ENCODE data around the gene GLCE. TPM values are rescaled to one million over a fixed set of nuclear protein-coding genes. Genes with fewer than 3 reads are reported as not detected.

GLCE gene
- total and polyA plus RNA-seq, 2 donors (not counting 1 experiment from before 2014, with no cell fraction given) = 21.7 to 23.9 TPM

GRCh38 chr15:69189157-69189556 is 28.7 kb downstream of the GLCE start:
- Histone ChIP-seq H3K9ac (ENCODE audit: insufficient read depth, low read length) (no peak overlapping the region), H3K79me2 (ENCODE audit: control insufficient read depth, insufficient read depth, low read length) (no peaks in the 10 kb centered on the region), H3K27me3 (ENCODE audit: control insufficient read depth, insufficient read depth, low read length) (no peaks in the 10 kb centered on the region), H4K20me1 (ENCODE audit: control insufficient read depth, extremely low read depth, insufficient read depth, low read length) (no peaks in the 10 kb centered on the region), H3K9me3 (ENCODE audit: control insufficient read depth, insufficient read depth, low read depth, low read length) (no peaks in the 10 kb centered on the region), H3K27ac (ENCODE audit: insufficient read depth, low read length) (no peak overlapping the region), H3K4me1 (ENCODE audit: control insufficient read depth, extremely low read depth, insufficient read depth, low read length) (peaks cover 2% of the 10 kb centered on the region), H3K36me3 (ENCODE audit: control insufficient read depth, insufficient read depth, low read length) (no peaks in the 10 kb centered on the region), H3K4me3 (replicated peaks in 1 of 4; ENCODE audit: control extremely low read depth in 1 of 4, insufficient read depth in 1 of 4, low read depth in 3 of 4, low read length in 4 of 4) (no peak overlapping the region), H2AFZ (ENCODE audit: low read length) (no peak overlapping the region), H3K4me2 (ENCODE audit: extremely low read depth, insufficient read depth, low read length) (no peak overlapping the region)
- TF ChIP-seq EZH2 (IDR thresholded peaks at IDR 0.05; ENCODE audit: low read length, missing control alignments) (no peak), CTCF (conservative IDR thresholded peaks at IDR 0.05 in 1 of 2, IDR thresholded peaks at IDR 0.05 in 1 of 2; ENCODE audit: low read depth in 1 of 2, low read length in 2 of 2) (no peak)
- no peak for DNase-seq (ENCODE audit: low read depth in 2 of 2)

GRCh38 chr15:69190091-69190490 is 29.7 kb downstream of the GLCE start:
- H3K4me1 ChIP-seq (ENCODE audit: control insufficient read depth, extremely low read depth, insufficient read depth, low read length) = peaks cover 2% of the 10 kb centered on the region
- H3K4me3 ChIP-seq (replicated peaks in 1 of 4; ENCODE audit: control extremely low read depth in 1 of 4, insufficient read depth in 1 of 4, low read depth in 3 of 4, low read length in 4 of 4) = no peak overlapping the region
- TF ChIP-seq EZH2 (IDR thresholded peaks at IDR 0.05; ENCODE audit: low read length, missing control alignments) (no peak), CTCF (conservative IDR thresholded peaks at IDR 0.05 in 1 of 2, IDR thresholded peaks at IDR 0.05 in 1 of 2; ENCODE audit: low read depth in 1 of 2, low read length in 2 of 2) (no peak)
- no peaks in the 10 kb centered on the region for H3K9me3 ChIP-seq (ENCODE audit: control insufficient read depth, insufficient read depth, low read depth, low read length)
- no peak overlapping the region for H3K4me2 ChIP-seq (ENCODE audit: extremely low read depth, insufficient read depth, low read length)
- H2AFZ ChIP-seq (ENCODE audit: low read length) = no peak overlapping the region
- no peaks in the 10 kb centered on the region for H3K27me3 ChIP-seq (ENCODE audit: control insufficient read depth, insufficient read depth, low read length)
- no peak for DNase-seq (ENCODE audit: low read depth in 2 of 2)
- H4K20me1 ChIP-seq (ENCODE audit: control insufficient read depth, extremely low read depth, insufficient read depth, low read length) = no peaks in the 10 kb centered on the region
- H3K79me2 ChIP-seq (ENCODE audit: control insufficient read depth, insufficient read depth, low read length) = no peaks in the 10 kb centered on the region
- no peaks in the 10 kb centered on the region for H3K36me3 ChIP-seq (ENCODE audit: control insufficient read depth, insufficient read depth, low read length)
- no peak overlapping the region for H3K27ac ChIP-seq (ENCODE audit: insufficient read depth, low read length)
- H3K9ac ChIP-seq (ENCODE audit: insufficient read depth, low read length) = no peak overlapping the region

GRCh38 chr15:69190504-69190903 is 30.1 kb downstream of the GLCE start:
- Histone ChIP-seq H3K9ac (ENCODE audit: insufficient read depth, low read length) (no peak overlapping the region), H4K20me1 (ENCODE audit: control insufficient read depth, extremely low read depth, insufficient read depth, low read length) (no peaks in the 10 kb centered on the region), H3K4me3 (replicated peaks in 1 of 4; ENCODE audit: control extremely low read depth in 1 of 4, insufficient read depth in 1 of 4, low read depth in 3 of 4, low read length in 4 of 4) (no peak overlapping the region), H3K27ac (ENCODE audit: insufficient read depth, low read length) (no peak overlapping the region), H3K4me2 (ENCODE audit: extremely low read depth, insufficient read depth, low read length) (no peak overlapping the region), H3K4me1 (ENCODE audit: control insufficient read depth, extremely low read depth, insufficient read depth, low read length) (peaks cover 2% of the 10 kb centered on the region), H2AFZ (ENCODE audit: low read length) (no peak overlapping the region), H3K9me3 (ENCODE audit: control insufficient read depth, insufficient read depth, low read depth, low read length) (no peaks in the 10 kb centered on the region), H3K27me3 (ENCODE audit: control insufficient read depth, insufficient read depth, low read length) (no peaks in the 10 kb centered on the region), H3K36me3 (ENCODE audit: control insufficient read depth, insufficient read depth, low read length) (no peaks in the 10 kb centered on the region), H3K79me2 (ENCODE audit: control insufficient read depth, insufficient read depth, low read length) (no peaks in the 10 kb centered on the region)
- DNase-seq (ENCODE audit: low read depth in 2 of 2) = no peak
- TF ChIP-seq CTCF (conservative IDR thresholded peaks at IDR 0.05 in 1 of 2, IDR thresholded peaks at IDR 0.05 in 1 of 2; ENCODE audit: low read depth in 1 of 2, low read length in 2 of 2) (no peak), EZH2 (IDR thresholded peaks at IDR 0.05; ENCODE audit: low read length, missing control alignments) (no peak)

Measured in fibroblast of lung (primary cell).